ENCODE measurements around the gene SVOPL.
"Not testable (repeated sequence)": the region's sequence is repeated elsewhere in the genome, so short reads cannot be mapped to it uniquely, and the experiment has no call there.

SVOPL gene

DNA sequence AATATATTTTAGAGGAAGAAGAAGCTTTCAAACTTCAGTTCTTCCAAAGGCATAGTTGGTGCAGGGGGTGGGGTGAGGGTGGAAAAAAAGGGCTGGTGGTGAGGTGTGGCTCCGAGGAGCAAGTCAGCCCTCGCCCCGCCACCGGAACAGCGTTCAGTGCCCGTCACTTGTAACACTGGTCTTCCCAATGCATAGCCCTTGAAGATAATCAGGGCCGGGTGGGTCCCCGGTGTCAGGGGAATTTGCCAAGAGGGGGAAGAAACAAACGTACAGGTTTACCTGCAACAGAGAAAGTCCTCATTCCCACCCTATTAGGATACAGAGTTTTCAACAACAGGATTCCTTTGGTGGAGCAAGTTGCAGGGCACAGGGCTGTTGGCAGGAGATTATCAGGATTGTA, 1.5 kb downstream of the SVOPL start:
- no peak for DNase-seq

GRCh38 chr7:138698281-138698680, 2.9 kb downstream of the SVOPL start:
- no peak for DNase-seq

DNA sequence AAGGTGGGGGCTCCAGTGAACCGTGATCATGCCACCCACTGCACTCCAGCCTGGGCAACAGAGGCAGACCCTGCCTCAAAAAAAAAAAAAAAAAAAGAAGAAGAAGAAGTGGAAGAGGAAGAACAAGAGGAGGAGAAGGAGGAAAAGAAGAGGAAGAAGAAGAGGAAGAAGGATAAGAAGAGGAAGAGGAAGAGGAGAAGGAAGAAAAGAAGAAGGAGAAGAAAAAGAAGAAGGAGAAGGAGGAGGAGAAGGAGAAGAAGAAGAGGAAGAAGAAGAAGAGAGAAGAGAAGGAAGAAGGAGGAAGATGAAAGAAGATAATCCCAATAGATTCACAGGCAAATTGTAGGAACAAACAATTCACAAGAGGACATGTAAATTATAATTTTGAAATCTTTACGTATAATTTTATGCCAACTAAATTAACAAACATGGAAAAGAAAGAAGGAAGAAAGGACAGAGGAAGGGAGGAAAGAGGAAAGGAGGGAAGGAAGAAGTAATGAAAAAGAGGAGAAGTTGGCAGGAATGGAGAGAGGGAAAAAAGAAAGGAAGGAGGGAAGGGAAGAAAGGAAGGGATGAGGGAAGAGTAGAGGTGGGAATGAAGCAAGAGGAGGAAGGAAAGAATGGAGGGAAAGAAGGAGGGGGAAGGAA, 3.5 kb downstream of the SVOPL start:
- DNase-seq, result no peak

- DNase-seq, result not testable (repeated sequence)
Observed at GRCh38 chr7:138695776-138696175, 5.4 kb downstream of the SVOPL start.

- no peak for DNase-seq
Observed at GRCh38 chr7:138695106-138695505, 6.1 kb downstream of the SVOPL start.

- no peak for DNase-seq
Observed at GRCh38 chr7:138691178-138691577, 10.0 kb downstream of the SVOPL start.

DNA sequence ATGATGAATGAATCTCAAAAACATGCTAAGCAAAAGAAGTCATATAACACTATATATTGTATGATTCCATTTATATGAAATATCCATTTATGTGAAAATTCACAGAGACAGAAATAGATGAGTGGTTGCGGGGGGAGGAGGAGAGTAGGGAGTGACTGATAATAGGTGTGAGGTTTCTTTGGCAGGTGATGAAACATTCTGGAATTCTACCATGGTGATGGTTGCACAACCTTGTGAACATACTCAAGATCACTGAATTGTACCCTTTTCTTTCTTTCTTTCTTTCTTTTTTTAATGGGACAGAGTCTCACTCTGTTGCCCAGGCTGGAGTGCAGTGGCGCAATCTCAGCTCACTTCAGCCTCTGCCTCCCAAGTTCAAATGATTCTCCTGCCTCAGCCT, 10.7 kb downstream of the SVOPL start:
- DNase-seq, result no peak

DNA sequence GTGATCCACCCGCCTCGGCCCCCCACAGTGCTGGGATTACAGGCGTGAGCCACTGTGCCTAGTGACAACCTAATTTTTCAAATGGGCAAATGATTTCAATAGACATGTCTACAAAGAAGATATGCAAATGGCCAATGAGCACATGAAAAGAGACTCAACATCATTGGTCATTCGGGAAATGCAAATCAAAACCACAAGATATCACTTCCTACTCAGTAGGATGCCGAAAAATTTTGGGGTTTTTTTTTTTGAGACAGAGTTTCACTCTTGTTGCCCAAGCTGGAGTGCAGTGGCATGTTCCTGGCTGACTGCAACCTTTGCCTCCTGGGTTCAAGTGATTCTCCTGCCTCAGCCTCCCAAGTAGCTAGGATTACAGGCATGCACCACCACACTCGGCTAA, 13.1 kb downstream of the SVOPL start:
- not testable (repeated sequence) for DNase-seq

- DNase-seq, result no peak
Observed at GRCh38 chr7:138684340-138684739, 16.8 kb downstream of the SVOPL start.

DNA sequence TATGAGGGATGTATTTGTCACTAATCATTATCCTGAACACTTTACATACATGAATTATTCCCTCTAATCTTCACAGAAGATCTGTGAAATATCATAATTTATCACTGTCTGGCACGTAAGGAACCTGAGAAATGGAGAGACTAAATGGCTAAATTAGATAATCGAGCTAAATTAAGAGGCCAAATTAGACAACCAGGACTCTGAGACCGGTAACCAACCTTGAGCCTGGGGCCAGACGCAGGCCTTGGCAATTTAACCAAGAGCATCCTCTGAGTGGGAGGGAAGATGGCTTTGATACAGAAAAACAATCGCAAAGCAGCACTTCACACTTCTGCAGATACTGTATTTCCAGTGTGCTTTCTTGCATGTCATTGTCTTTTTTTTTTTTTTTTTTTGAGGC, 21.4 kb downstream of the SVOPL start:
- no peak for DNase-seq

DNA sequence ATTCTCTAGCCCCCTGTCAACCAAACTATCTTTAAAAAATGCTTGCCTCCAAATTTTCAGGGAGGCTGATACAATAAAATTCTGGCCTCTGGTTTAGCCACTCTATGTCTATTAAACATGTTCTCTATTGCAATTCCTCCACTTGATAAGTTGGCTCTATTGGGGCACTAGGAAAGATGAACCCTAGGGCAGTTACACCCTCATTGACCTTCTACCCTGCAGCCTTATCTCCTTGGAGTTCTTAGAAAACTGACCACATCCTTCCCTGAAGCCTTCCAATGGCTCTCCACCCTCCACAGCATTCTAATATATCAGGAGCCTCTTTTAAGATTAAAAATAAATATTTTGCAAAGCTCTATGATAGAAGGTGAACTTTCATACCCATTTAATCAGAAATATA, 30.6 kb downstream of the SVOPL start:
- no peak for DNase-seq

DNA sequence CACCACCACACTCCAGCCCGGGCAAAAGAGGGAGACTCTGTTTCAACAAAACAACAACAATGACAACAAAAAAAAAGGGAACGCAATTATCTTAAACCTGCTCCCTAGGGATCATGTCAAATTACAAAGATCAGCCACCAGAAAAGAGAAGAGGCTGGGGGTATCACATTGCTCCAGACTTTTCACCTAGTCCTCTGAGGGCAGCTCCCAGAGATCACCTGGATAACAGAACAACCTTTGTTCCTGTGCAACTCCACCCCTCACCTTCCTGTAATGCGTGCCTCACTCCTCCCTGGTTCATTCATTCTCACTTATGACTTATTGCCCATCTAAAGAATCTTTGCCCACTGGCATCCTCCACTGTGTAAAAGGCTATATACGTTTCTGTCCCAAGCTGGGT, 31.8 kb downstream of the SVOPL start:
- no peak for DNase-seq

DNA sequence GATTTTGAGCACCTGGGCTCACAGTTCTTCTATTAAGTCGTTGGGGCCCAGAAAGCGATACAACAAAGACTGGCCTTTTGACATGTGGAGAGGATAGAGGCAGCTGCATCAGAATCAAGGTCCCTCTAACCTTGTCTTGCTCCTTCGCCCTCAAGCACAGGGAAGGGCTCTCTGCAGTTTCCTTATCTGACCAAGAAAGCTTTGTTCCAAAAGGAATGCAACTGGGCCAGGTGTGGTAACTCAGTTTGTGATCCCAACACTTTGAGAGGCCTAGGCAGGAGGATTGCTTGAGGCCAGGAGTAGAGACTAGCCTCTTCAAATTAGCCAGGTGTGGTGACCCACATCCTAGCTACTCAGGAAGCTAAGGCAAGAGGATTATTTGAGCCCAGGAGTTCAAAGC, 32.2 kb downstream of the SVOPL start:
- DNase-seq, result no peak

DNA sequence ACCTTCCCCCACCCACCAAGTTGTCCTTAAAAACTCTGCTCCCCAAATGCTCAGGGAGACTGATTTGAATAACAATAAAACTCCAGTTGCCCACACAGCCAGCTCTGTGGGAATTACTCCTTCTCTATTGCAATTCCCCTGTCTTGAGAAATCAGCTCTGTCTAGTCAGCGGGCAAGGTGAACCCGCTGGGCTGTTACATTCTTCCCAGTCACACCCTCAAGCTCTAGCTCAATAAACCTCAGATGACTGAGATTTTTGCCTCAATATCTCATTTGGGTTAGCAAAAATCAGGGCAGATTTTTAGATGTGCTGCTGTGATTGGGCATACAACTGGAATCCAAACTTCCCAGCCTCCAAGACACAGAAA, 32.9 kb downstream of the SVOPL start:
- no peak for DNase-seq

GRCh38 chr7:138667535-138668228, 33.5 kb downstream of the SVOPL start:
- DNase-seq, result no peak

DNA sequence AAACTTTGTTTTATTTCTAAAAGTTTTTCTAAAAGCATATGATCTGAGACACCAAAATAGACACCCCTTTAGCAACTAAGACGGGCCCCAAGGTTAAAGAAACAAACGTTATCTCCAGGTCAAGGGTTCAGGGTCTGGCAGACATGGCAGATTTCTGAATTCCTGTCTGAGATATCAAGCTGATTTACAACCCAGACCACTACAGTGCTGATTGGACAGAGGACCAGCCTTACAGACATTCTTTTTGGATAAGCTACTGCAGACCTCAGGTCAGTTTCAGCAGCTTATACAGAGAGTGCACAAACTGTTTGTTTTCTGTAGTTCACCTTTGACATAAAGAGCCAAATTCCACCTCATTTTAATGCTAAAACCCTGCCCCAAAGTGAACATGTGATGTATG, 34.8 kb downstream of the SVOPL start:
- no peak for DNase-seq

- DNase-seq, result no peak
Observed at GRCh38 chr7:138665669-138666140, 35.5 kb downstream of the SVOPL start.

DNA sequence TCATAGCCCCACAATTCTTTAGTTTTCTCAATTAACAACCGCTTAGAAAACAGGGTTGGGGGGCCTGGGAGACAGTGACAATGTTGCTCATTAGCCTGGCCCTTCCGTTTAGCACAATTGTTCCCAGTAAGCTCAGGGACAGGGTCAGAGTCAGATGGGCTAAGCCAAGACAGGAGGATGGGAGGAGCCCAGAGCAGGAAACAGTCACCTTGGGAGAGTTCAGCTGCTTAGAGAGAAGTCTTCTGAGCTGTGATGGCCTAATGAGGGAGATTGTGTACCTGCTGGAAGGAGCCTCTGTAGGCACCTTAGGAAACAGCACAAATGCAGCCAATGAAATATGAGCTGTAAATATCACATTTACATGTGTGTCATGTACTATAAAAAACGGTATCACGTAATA, 35.9 kb downstream of the SVOPL start:
- no peak for DNase-seq

GRCh38 chr7:138663725-138664710, 37.1 kb downstream of the SVOPL start:
- peak; percentile 6 for DNase-seq

GRCh38 chr7:138662991-138663320, 38.2 kb downstream of the SVOPL start:
- DNase-seq, result no peak

GRCh38 chr7:138662076-138662990, 38.8 kb downstream of the SVOPL start:
- DNase-seq, result no peak

DNA sequence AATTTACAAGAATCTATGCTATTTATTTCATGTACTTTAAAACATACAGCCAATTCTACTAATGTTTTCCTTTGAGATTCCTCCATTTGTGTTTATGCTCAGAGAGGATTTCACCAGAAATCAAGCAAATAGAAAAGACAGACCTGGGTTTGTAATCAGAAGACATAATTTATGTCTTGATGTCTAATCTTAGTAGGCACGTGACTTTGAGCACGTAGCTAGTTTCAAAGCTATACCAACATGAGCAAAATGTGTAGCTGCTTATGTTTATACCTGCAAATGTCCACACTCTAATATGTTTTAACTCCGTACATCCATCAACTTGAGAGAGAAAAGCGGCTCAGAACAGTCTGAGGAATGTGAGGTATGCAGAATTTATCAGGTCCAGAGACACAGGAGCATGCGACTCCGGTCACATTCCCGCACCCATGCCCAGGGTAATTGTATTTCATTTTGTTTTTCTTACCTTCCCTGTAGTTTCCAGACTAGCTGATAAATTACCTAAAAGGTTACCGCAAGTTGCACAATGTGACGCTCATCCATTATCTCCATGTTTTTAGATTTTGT, 40.0 kb downstream of the SVOPL start:
- no peak for DNase-seq
